Neuronal stem cell (in vitro differentiated cells): ENCODE results near the gene CXCL3.

Source experiments
- DNase-seq: peaks from one replicate; pipeline ENCODE4 v3.0.0-alpha.2; 2013; ENCODE audit warnings: low spot score
- H2AFZ ChIP-seq: one replicate; pipeline ENCODE4 v1.6.1; 2013; ENCODE audit warnings: mild to moderate bottlenecking, low read length, inconsistent platforms
- H2AK5ac ChIP-seq: 2 replicates; pipeline ENCODE4 v1.6.1; 2013; ENCODE audit warnings: low read depth, mild to moderate bottlenecking, inconsistent platforms, low read length, moderate library complexity, mixed read lengths
- H2BK120ac ChIP-seq: 2 replicates; pipeline ENCODE4 v1.6.1; 2013; ENCODE audit warnings: low read depth, mild to moderate bottlenecking, inconsistent platforms, low read length, moderate library complexity, mixed read lengths
- H2BK12ac ChIP-seq: one replicate; pipeline ENCODE4 v1.6.1; 2013; ENCODE audit warnings: low read length, inconsistent platforms
- H2BK15ac ChIP-seq: 2 replicates; pipeline ENCODE4 v1.6.1; 2013; ENCODE audit warnings: mild to moderate bottlenecking, low read length, inconsistent platforms, mixed read lengths
- H2BK5ac ChIP-seq: one replicate; pipeline ENCODE4 v1.6.1; 2013; ENCODE audit warnings: inconsistent platforms, mild to moderate bottlenecking, low read length, moderate library complexity
- H3K14ac ChIP-seq: one replicate; pipeline ENCODE4 v1.6.1; 2013; ENCODE audit warnings: low read length, inconsistent platforms
- H3K18ac ChIP-seq: 2 replicates; pipeline ENCODE4 v1.6.1; 2013; ENCODE audit warnings: low read length, inconsistent platforms
- H3K23ac ChIP-seq: 2 replicates; pipeline ENCODE4 v1.6.1; 2013; ENCODE audit warnings: low read depth, mild to moderate bottlenecking, mixed read lengths, low read length, inconsistent platforms; ENCODE audit not compliant: poor library complexity
- H3K27ac ChIP-seq: replicated peaks from 3 replicates; pipeline ENCODE4 v1.5.1; 2013; ENCODE audit warnings: low read length, inconsistent platforms
- H3K27me3 ChIP-seq, 3 experiments: 2 replicates each; pipeline ENCODE4 v1.6.1; 2013; ENCODE audit warnings: low read length in 3 of 3, mild to moderate bottlenecking in 2 of 3, inconsistent platforms in 1 of 3, low read depth in 1 of 3, mixed read lengths in 1 of 3, moderate library complexity in 1 of 3; ENCODE audit not compliant: control insufficient read depth in 3 of 3, insufficient read depth in 3 of 3
- H3K36me3 ChIP-seq, 2 donors: replicated peaks in 1 of 2; 2 replicates each; pipeline ENCODE4 v1.6.1; 2013; ENCODE audit warnings: low read length in 2 of 2; ENCODE audit not compliant: control insufficient read depth in 2 of 2, insufficient read depth in 2 of 2
- H3K4ac ChIP-seq: 2 replicates; pipeline ENCODE4 v1.6.1; 2013; ENCODE audit warnings: inconsistent platforms, mild to moderate bottlenecking, low read length, moderate library complexity
- H3K4me1 ChIP-seq, 2 donors: 1 replicate in 1 of 2; 2 replicates in 1 of 2; pipeline ENCODE4 v1.6.1; 2013; ENCODE audit warnings: low read length in 2 of 2, low read depth in 1 of 2; ENCODE audit not compliant: control insufficient read depth in 2 of 2, insufficient read depth in 1 of 2
- H3K4me2 ChIP-seq: one replicate; pipeline ENCODE4 v1.6.1; 2013; ENCODE audit warnings: mild to moderate bottlenecking, low read length, inconsistent platforms; ENCODE audit not compliant: insufficient read depth, poor library complexity, severe bottlenecking
- H3K4me3 ChIP-seq, 2 donors: 2 replicates each; pipeline ENCODE4 v1.5.1; 2013; ENCODE audit warnings: low read length in 2 of 2, mild to moderate bottlenecking in 2 of 2, inconsistent platforms in 1 of 2, moderate library complexity in 1 of 2
- H3K79me1 ChIP-seq: one replicate; pipeline ENCODE4 v1.6.1; 2013; ENCODE audit warnings: low read depth, mild to moderate bottlenecking, inconsistent platforms, low read length, moderate library complexity
- H3K9ac ChIP-seq: one replicate; pipeline ENCODE4 v1.6.1; 2013; ENCODE audit warnings: mild to moderate bottlenecking, low read depth, low read length, inconsistent platforms; ENCODE audit not compliant: poor library complexity
- H3K9me3 ChIP-seq, 2 donors: replicated peaks in 1 of 2; 2 replicates each; pipeline versions ENCODE3 to v1.6.1; 2013; ENCODE audit warnings: low read length in 2 of 2, mild to moderate bottlenecking in 2 of 2, inconsistent platforms in 1 of 2, low read depth in 1 of 2, mixed read lengths in 1 of 2, moderate library complexity in 1 of 2; ENCODE audit not compliant: control insufficient read depth in 2 of 2, insufficient read depth in 1 of 2
- H4K8ac ChIP-seq: one replicate; pipeline ENCODE4 v1.6.1; 2013; ENCODE audit warnings: low read depth, mild to moderate bottlenecking, inconsistent platforms, low read length, moderate library complexity
- H4K91ac ChIP-seq: one replicate; pipeline ENCODE4 v1.6.1; 2013; ENCODE audit warnings: low read length, low read depth, mild to moderate bottlenecking, inconsistent platforms; ENCODE audit not compliant: poor library complexity
- WGBS, 2 donors: extraction: QIAGEN DNeasy Blood & Tissue Kit; methylation state at CpG; one replicate each; pipeline ENCODE4 v1.1.7; 2013; ENCODE audit warnings: missing lambda C conversion rate in 2 of 2, mixed read lengths in 1 of 2; ENCODE audit not compliant: insufficient read length in 2 of 2, insufficient replicate concordance in 1 of 2; ENCODE audit errors: extremely low coverage in 2 of 2; 5-methylcytosine and 5-hydroxymethylcytosine counted together

CXCL3 gene

GRCh38 chr4:73998040-73999011 is 40.2 kb downstream of the CXCL3 start, which contains the start of gene CXCL5:
CXCL5 (minus strand) TSS chr4:73998677; CDS start chr4:73998581, 96 bp downstream.
- Histone ChIP-seq H2AK5ac (no peak within 1 kb of the TSS), H3K4me1 (peaks cover 0 to 4% of the 10 kb centered on the region in 2 donors), H2BK5ac (no peak within 1 kb of the TSS), H3K27me3 (peaks cover 0 to 6% (median 0%) of the 10 kb centered on the region in 3 experiments), H3K23ac (no peak within 1 kb of the TSS), H3K9ac (peak within 1 kb of the TSS; percentile 51), H4K91ac (no peak within 1 kb of the TSS), H3K27ac (no peak within 1 kb of the TSS), H3K4me3 (peak within 1 kb of the TSS in 1 of 2 donors; percentile 75), H4K8ac (peak within 1 kb of the TSS; percentile 77), H2AFZ (peak within 1 kb of the TSS; percentile 68), H3K4ac (peak within 1 kb of the TSS; percentile 53), H3K9me3 (no peaks in the 10 kb centered on the region), H3K18ac (peak within 1 kb of the TSS; percentile 94), H3K36me3 (no peaks in the 10 kb centered on the region), H3K79me1 (no peaks in the 10 kb centered on the region), H3K4me2 (peak within 1 kb of the TSS; percentile 59), H2BK15ac (peak within 1 kb of the TSS; percentile 52), H2BK12ac (peak within 1 kb of the TSS; percentile 68), H2BK120ac (peak within 1 kb of the TSS; percentile 42), H3K14ac (peak within 1 kb of the TSS; percentile 22)
- peak; percentile 26 for DNase-seq
- WGBS, 2 donors: no CpG with 5 or more reads among the region's 46 CpGs

DNA sequence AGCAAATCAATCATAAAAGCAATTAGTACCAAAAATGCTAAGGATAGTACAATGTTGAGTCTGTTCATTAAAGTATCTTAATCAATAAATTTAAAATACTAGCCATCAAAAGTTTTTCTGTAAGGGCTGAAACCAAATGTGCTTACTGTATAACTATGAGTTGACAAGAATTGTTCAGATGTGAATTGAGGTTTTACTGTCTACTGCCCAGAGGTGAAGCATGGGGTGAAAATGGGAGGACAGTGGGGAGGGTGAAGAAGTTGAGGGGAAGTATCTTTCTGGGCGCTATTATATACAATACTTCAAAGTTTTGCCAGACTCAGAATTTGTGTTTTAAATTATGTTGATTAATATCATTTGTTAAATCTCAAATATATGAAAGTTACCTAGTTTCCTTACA is 46.4 kb downstream of the CXCL3 start:
- no peak overlapping the region for H3K4me2 ChIP-seq
- no peak overlapping the region for H3K23ac ChIP-seq
- H3K79me1 ChIP-seq: no peaks in the 10 kb centered on the region
- H3K4ac ChIP-seq: no peak overlapping the region
- H3K4me3 ChIP-seq: no peak overlapping the region
- no peak overlapping the region for H2BK120ac ChIP-seq
- no peak overlapping the region for H2AK5ac ChIP-seq
- H2AFZ ChIP-seq: no peak overlapping the region
- no peaks in the 10 kb centered on the region for H3K4me1 ChIP-seq
- no peak overlapping the region for H3K14ac ChIP-seq
- H3K27me3 ChIP-seq: no peaks in the 10 kb centered on the region
- no peaks in the 10 kb centered on the region for H3K9me3 ChIP-seq
- no peaks in the 10 kb centered on the region for H3K36me3 ChIP-seq
- H2BK5ac ChIP-seq: no peak overlapping the region
- no peak overlapping the region for H2BK15ac ChIP-seq
- no peak overlapping the region for H3K18ac ChIP-seq
- no peak overlapping the region for H2BK12ac ChIP-seq
- WGBS, 2 donors: no CpG with 5 or more reads among the region's 1 CpG
- no peak for DNase-seq
- no peak overlapping the region for H4K91ac ChIP-seq
- H3K27ac ChIP-seq: no peak overlapping the region
- H3K9ac ChIP-seq: no peak overlapping the region
- H4K8ac ChIP-seq: no peak overlapping the region

DNA sequence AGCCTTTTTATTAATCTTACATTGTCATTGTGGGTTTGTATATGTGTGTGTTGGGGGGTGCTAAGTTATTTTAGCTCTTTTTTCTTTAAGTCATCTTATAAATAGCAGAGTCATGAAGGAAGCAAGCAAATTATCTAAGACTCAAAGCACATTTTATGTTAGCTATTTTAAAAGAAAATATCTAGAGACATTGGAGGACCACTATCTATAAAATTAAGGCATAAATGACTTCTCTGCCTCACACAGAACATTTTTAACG is 46.8 kb downstream of the CXCL3 start:
- H3K9ac ChIP-seq: no peak overlapping the region
- no peak overlapping the region for H3K27ac ChIP-seq
- H3K23ac ChIP-seq: no peak overlapping the region
- H3K18ac ChIP-seq: no peak overlapping the region
- H3K36me3 ChIP-seq: no peaks in the 10 kb centered on the region
- H3K14ac ChIP-seq: no peak overlapping the region
- no peak overlapping the region for H2AFZ ChIP-seq
- H2BK120ac ChIP-seq: no peak overlapping the region
- H3K79me1 ChIP-seq: no peaks in the 10 kb centered on the region
- no peak overlapping the region for H2BK12ac ChIP-seq
- DNase-seq: no peak
- no peaks in the 10 kb centered on the region for H3K27me3 ChIP-seq
- no peak overlapping the region for H3K4me3 ChIP-seq
- no peak overlapping the region for H4K91ac ChIP-seq
- no peak overlapping the region for H3K4ac ChIP-seq
- no peaks in the 10 kb centered on the region for H3K4me1 ChIP-seq
- H3K4me2 ChIP-seq: no peak overlapping the region
- no peaks in the 10 kb centered on the region for H3K9me3 ChIP-seq
- no peak overlapping the region for H4K8ac ChIP-seq
- no CpG with 5 or more reads among the region's 1 CpG for WGBS, 2 donors
- no peak overlapping the region for H2BK5ac ChIP-seq
- H2BK15ac ChIP-seq: no peak overlapping the region
- H2AK5ac ChIP-seq: no peak overlapping the region

DNA sequence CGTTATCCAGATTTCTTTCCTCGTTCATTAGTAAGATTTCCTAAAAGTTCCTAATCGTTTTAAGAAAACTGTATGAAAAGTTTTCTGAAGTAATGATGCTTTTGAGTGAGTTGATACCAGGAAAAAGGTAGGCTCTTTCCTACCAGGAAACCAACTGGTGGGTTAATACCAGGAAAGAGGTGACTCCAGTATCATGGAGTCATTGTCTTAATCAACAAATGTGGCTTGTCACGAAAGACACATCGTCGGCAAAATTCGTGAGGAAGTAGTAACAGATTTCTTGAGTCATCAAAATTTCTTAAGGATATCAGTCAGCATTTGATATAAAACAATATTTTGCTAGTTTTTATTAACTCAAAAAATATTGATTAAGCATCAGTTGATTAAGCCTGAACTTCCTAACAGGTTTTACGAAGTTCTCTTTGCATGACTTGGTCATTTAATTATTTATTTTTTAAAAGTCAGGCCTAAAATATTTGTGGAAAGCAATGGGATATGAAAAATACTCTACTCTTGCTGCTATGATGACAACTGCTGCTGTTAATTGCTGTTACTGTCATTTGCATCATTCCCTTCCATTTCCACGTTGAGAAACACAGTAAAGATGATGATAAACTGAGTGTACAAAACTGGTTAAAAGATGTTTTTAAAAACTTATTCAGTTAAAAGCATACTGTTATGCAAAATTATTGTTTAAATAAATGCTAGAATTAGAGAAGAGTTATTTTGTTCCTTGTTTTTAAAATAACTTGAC is 47.3 kb downstream of the CXCL3 start:
- Histone ChIP-seq H3K27ac (no peak overlapping the region), H3K9me3 (no peaks in the 10 kb centered on the region), H3K4ac (no peak overlapping the region), H2AFZ (no peak overlapping the region), H2BK5ac (no peak overlapping the region), H3K4me1 (no peaks in the 10 kb centered on the region), H2AK5ac (no peak overlapping the region), H4K91ac (no peak overlapping the region), H3K4me3 (no peak overlapping the region), H4K8ac (no peak overlapping the region), H2BK120ac (no peak overlapping the region), H3K14ac (no peak overlapping the region), H3K27me3 (no peaks in the 10 kb centered on the region), H3K79me1 (no peaks in the 10 kb centered on the region), H3K4me2 (no peak overlapping the region), H2BK12ac (no peak overlapping the region), H3K23ac (no peak overlapping the region), H2BK15ac (no peak overlapping the region), H3K9ac (no peak overlapping the region), H3K18ac (no peak overlapping the region), H3K36me3 (no peaks in the 10 kb centered on the region)
- WGBS, 2 donors: no CpG with 5 or more reads among the region's 9 CpGs
- DNase-seq: no peak
